Sigmoid colon (tissue), 4 donors: Measurements from ENCODE around the gene GSK3B.

Experiments used
- CTCF ChIP-seq, 4 experiments: fragments of 450-650 bp in 3 of 4; fragments of 200-600 bp in 1 of 4; IDR thresholded peaks; one replicate each; pipeline ENCODE4 v1.5.1; 2016 to 2019; ENCODE audit warnings: antibody characterized with exemption in 4 of 4, mild to moderate bottlenecking in 3 of 4, moderate library complexity in 2 of 4
- EP300 ChIP-seq, 4 donors: sonication (generic); formaldehyde crosslinking; IDR thresholded peaks; one replicate each; pipeline ENCODE4 v1.6.1; 2017; ENCODE audit warnings: antibody characterized with exemption in 4 of 4
- POLR2A ChIP-seq, 2 donors: fragments of 450-650 bp; IDR thresholded peaks; one replicate each; pipeline ENCODE4 v1.6.1; 2016; ENCODE audit warnings: antibody characterized with exemption in 2 of 2, mild to moderate bottlenecking in 2 of 2, moderate library complexity in 2 of 2
- POLR2AphosphoS5 ChIP-seq, 4 donors: sonication (generic); formaldehyde crosslinking; IDR thresholded peaks; one replicate each; pipeline ENCODE4 v1.6.1; 2017; ENCODE audit warnings: antibody characterized with exemption in 4 of 4

GRCh38 chr3:119790369-119790768 is 303.9 kb downstream of the GSK3B start:
- TF ChIP-seq CTCF (IDR thresholded peaks at IDR 0.05) (no peak), POLR2AphosphoS5 (IDR thresholded peaks at IDR 0.05) (no peak), EP300 (IDR thresholded peaks at IDR 0.05) (no peak), POLR2A (IDR thresholded peaks at IDR 0.05) (no peak)
